H9 (cell line): ENCODE results near the gene ADRM1. TPM values are rescaled to one million over a fixed set of nuclear protein-coding genes. Genes with fewer than 3 reads are reported as not detected.

Experiments
- DNase-seq: peaks from one replicate; pipeline ENCODE4 v3.0.0-alpha.2; 2017
- H2AFZ ChIP-seq: one replicate; pipeline ENCODE4 v1.6.1; 2013; ENCODE audit warnings: mild to moderate bottlenecking, low read length, control low read depth, moderate library complexity
- H2AK5ac ChIP-seq: 2 replicates; pipeline ENCODE4 v1.6.1; 2013; ENCODE audit warnings: low read length, control low read depth, mixed read lengths; ENCODE audit not compliant: insufficient read length
- H2BK120ac ChIP-seq: one replicate; pipeline ENCODE4 v1.6.1; 2013; ENCODE audit warnings: low read depth, mild to moderate bottlenecking, low read length, control low read depth, inconsistent platforms; ENCODE audit not compliant: poor library complexity, severe bottlenecking
- H2BK12ac ChIP-seq: 2 replicates; pipeline ENCODE4 v1.6.1; 2013; ENCODE audit warnings: low read length, control low read depth, mixed read lengths, low read depth; ENCODE audit not compliant: insufficient read length
- H2BK15ac ChIP-seq: 2 replicates; pipeline ENCODE4 v1.6.1; 2013; ENCODE audit warnings: low read depth, low read length, control low read depth
- H2BK20ac ChIP-seq: one replicate; pipeline ENCODE4 v1.6.1; 2013; ENCODE audit warnings: low read depth, mild to moderate bottlenecking, low read length, control low read depth, inconsistent platforms; ENCODE audit not compliant: poor library complexity, severe bottlenecking
- H2BK5ac ChIP-seq: 2 replicates; pipeline ENCODE4 v1.6.1; 2013; ENCODE audit warnings: low read length, control low read depth, mixed read lengths; ENCODE audit not compliant: insufficient read length
- H3K14ac ChIP-seq: 2 replicates; pipeline ENCODE4 v1.6.1; 2013; ENCODE audit warnings: low read length, control low read depth; ENCODE audit not compliant: insufficient read depth
- H3K18ac ChIP-seq: 2 replicates; pipeline ENCODE4 v1.6.1; 2013; ENCODE audit warnings: low read depth, mild to moderate bottlenecking, mixed read lengths, low read length, control low read depth; ENCODE audit not compliant: insufficient read length
- H3K23ac ChIP-seq: 2 replicates; pipeline ENCODE4 v1.6.1; 2013; ENCODE audit warnings: low read length, control low read depth, mixed read lengths, low read depth; ENCODE audit not compliant: insufficient read length
- H3K23me2 ChIP-seq: 2 replicates; pipeline ENCODE4 v1.6.1; 2013; ENCODE audit warnings: low read depth, mild to moderate bottlenecking, mixed read lengths, low read length, control low read depth; ENCODE audit not compliant: insufficient read length, poor library complexity, severe bottlenecking
- H3K27ac ChIP-seq: 2 replicates; pipeline ENCODE4 v1.5.1; 2013; ENCODE audit warnings: low read length, control low read depth, mixed read lengths, low read depth; ENCODE audit not compliant: insufficient read length
- H3K27me3 ChIP-seq: 2 replicates; pipeline ENCODE4 v1.6.1; 2013; ENCODE audit warnings: low read length, control low read depth, inconsistent platforms; ENCODE audit not compliant: insufficient read depth
- H3K4ac ChIP-seq: 2 replicates; pipeline ENCODE4 v1.6.1; 2013; ENCODE audit warnings: low read depth, mild to moderate bottlenecking, control low read depth, inconsistent platforms, low read length, moderate library complexity
- H3K4me1 ChIP-seq: 2 replicates; pipeline ENCODE4 v1.6.1; 2013; ENCODE audit warnings: low read length, control low read depth, inconsistent platforms; ENCODE audit not compliant: insufficient read depth
- H3K4me2 ChIP-seq: 2 replicates; pipeline ENCODE4 v1.6.1; 2013; ENCODE audit warnings: low read length, control low read depth, mixed read lengths; ENCODE audit not compliant: insufficient read length, insufficient read depth
- H3K56ac ChIP-seq: 2 replicates; pipeline ENCODE4 v1.6.1; 2013; ENCODE audit warnings: low read depth, mild to moderate bottlenecking, mixed read lengths, low read length, control low read depth; ENCODE audit not compliant: insufficient read length
- H3K79me1 ChIP-seq: 2 replicates; pipeline ENCODE4 v1.6.1; 2013; ENCODE audit warnings: low read depth, mild to moderate bottlenecking, moderate library complexity, low read length, control low read depth, inconsistent platforms; ENCODE audit not compliant: insufficient read depth, poor library complexity, severe bottlenecking
- H3K79me2 ChIP-seq: 2 replicates; pipeline ENCODE4 v1.6.1; 2013; ENCODE audit warnings: low read length, control low read depth, inconsistent platforms; ENCODE audit not compliant: insufficient read depth
- H3K9ac ChIP-seq: 2 replicates; pipeline ENCODE4 v1.6.1; 2013; ENCODE audit warnings: low read length, control low read depth, mixed read lengths; ENCODE audit not compliant: insufficient read length; ENCODE audit errors: extremely low read depth
- H3K9me3 ChIP-seq: one replicate; pipeline ENCODE4 v1.6.1; 2013; ENCODE audit warnings: low read depth, low read length, inconsistent platforms; ENCODE audit not compliant: control insufficient read depth
- H3T11ph ChIP-seq: one replicate; pipeline ENCODE4 v1.6.1; 2013; ENCODE audit warnings: mild to moderate bottlenecking, low read length, control low read depth, inconsistent platforms
- H4K20me1 ChIP-seq: one replicate; pipeline ENCODE4 v1.6.1; 2013; ENCODE audit not compliant: control insufficient read depth, insufficient read length, insufficient read depth
- H4K5ac ChIP-seq: 2 replicates; pipeline ENCODE4 v1.6.1; 2013; ENCODE audit warnings: low read depth, mild to moderate bottlenecking, mixed read lengths, low read length, control low read depth; ENCODE audit not compliant: insufficient read length
- H4K8ac ChIP-seq: replicated peaks from 2 replicates; pipeline ENCODE4 v1.6.1; 2013; ENCODE audit warnings: low read length, control low read depth, mixed read lengths, low read depth; ENCODE audit not compliant: insufficient read length
- H4K91ac ChIP-seq: 2 replicates; pipeline ENCODE4 v1.6.1; 2013; ENCODE audit warnings: low read depth, mild to moderate bottlenecking, moderate library complexity, mixed read lengths, low read length, control low read depth; ENCODE audit not compliant: insufficient read length
- H3K27ac Mint-ChIP-seq, 3 experiments: 2 replicates in 2 of 3; 3 replicates in 1 of 3; pipeline ENCODE4 v1.8.0; 2020 to 2021; ENCODE audit warnings: mixed read lengths in 3 of 3, mild to moderate bottlenecking in 1 of 3, moderate library complexity in 1 of 3
- H3K27me3 Mint-ChIP-seq: 2 replicates; pipeline ENCODE4 v1.8.0; 2021; ENCODE audit warnings: low read depth, mild to moderate bottlenecking, moderate library complexity, mixed read lengths
- H3K36me3 Mint-ChIP-seq, 3 experiments: 2 replicates in 2 of 3; 3 replicates in 1 of 3; pipeline ENCODE4 v1.8.0; 2020 to 2021; ENCODE audit warnings: low read depth in 3 of 3, mixed read lengths in 3 of 3; ENCODE audit not compliant: insufficient read depth in 1 of 3
- H3K4me1 Mint-ChIP-seq, 2 experiments: 2 replicates each; pipeline ENCODE4 v1.8.0; 2020; ENCODE audit warnings: mixed read lengths in 2 of 2
- H3K4me3 Mint-ChIP-seq, 2 experiments: 2 replicates in 1 of 2; 3 replicates in 1 of 2; pipeline ENCODE4 v1.8.0; 2020 to 2021; ENCODE audit warnings: mild to moderate bottlenecking in 2 of 2, mixed read lengths in 2 of 2, moderate library complexity in 1 of 2
- H3K9me3 Mint-ChIP-seq, 2 experiments: 2 replicates in 1 of 2; 3 replicates in 1 of 2; pipeline ENCODE4 v1.8.0; 2020; ENCODE audit warnings: mild to moderate bottlenecking in 2 of 2, mixed read lengths in 2 of 2, moderate library complexity in 1 of 2
- CTCF ChIP-seq: fragments of 200-600 bp; sonication (generic); conservative IDR thresholded peaks from 3 replicates; pipeline ENCODE4 v1.8.0; 2021; ENCODE audit warnings: antibody characterized with exemption, mild to moderate bottlenecking
- WGBS: extraction: QIAGEN DNeasy Blood & Tissue Kit; methylation state at CpG from one replicate; pipeline ENCODE4 v1.1.7; 2013; ENCODE audit warnings: missing lambda C conversion rate, low lambda C conversion rate, mixed read lengths; ENCODE audit not compliant: insufficient read length; ENCODE audit errors: extremely low coverage; 5-methylcytosine and 5-hydroxymethylcytosine counted together
- total RNA-seq: library from RNA; stranded (reverse); gene quantifications from 2 replicates; pipeline ENCODE4 v1.2.1, GENCODE V29; 2021

ADRM1 gene
- total RNA-seq, 1 experiment from 2014 or later, result 153 TPM

GRCh38 chr20:62335532-62335931 lies 32.7 kb downstream of the ADRM1 start:
- no peak overlapping the region for H2AFZ ChIP-seq
- H3K4ac ChIP-seq, result no peak overlapping the region
- no peaks in the 10 kb centered on the region for H3K79me1 ChIP-seq
- H3K14ac ChIP-seq, result no peak overlapping the region
- no peak overlapping the region for H3K18ac ChIP-seq
- no peak for TF ChIP-seq CTCF
- no CpG with 5 or more reads among the region's 6 CpGs for WGBS
- H4K20me1 ChIP-seq, result peaks cover 3% of the 10 kb centered on the region
- no peak overlapping the region for H4K91ac ChIP-seq
- no peak overlapping the region for H2AK5ac ChIP-seq
- no peak overlapping the region for H3K4me3 Mint-ChIP-seq
- no peaks in the 10 kb centered on the region for H3K9me3 Mint-ChIP-seq
- no peak overlapping the region for H3K4me2 ChIP-seq
- no peak overlapping the region for H2BK120ac ChIP-seq
- H2BK12ac ChIP-seq, result no peak overlapping the region
- H3K27ac Mint-ChIP-seq, result no peak overlapping the region
- H2BK20ac ChIP-seq, result no peak overlapping the region
- no peaks in the 10 kb centered on the region for H3K27me3 ChIP-seq
- H3K23me2 ChIP-seq, result no peaks in the 10 kb centered on the region
- no peak overlapping the region for H3T11ph ChIP-seq
- DNase-seq, result no peak
- H3K27me3 Mint-ChIP-seq, result no peaks in the 10 kb centered on the region
- H3K4me1 ChIP-seq, result no peaks in the 10 kb centered on the region
- no peak overlapping the region for H4K5ac ChIP-seq
- H2BK15ac ChIP-seq, result no peak overlapping the region
- H3K4me1 Mint-ChIP-seq, result no peaks in the 10 kb centered on the region
- H3K79me2 ChIP-seq, result no peaks in the 10 kb centered on the region
- H3K56ac ChIP-seq, result no peak overlapping the region
- no peak overlapping the region for H4K8ac ChIP-seq
- no peak overlapping the region for H3K23ac ChIP-seq
- no peak overlapping the region for H3K9ac ChIP-seq
- no peak overlapping the region for H2BK5ac ChIP-seq
- H3K27ac ChIP-seq, result no peak overlapping the region
- H3K9me3 ChIP-seq, result no peaks in the 10 kb centered on the region
- peaks cover 15 to 59% (median 53%) of the 10 kb centered on the region in 3 experiments; a peak in 6 of 7 replicates for H3K36me3 Mint-ChIP-seq
